KBM-7 (cell line): ENCODE measurements around the gene TRAPPC3L.

Source experiments
- DNase-seq: peaks from one replicate; pipeline ENCODE4 v3.0.0-alpha.2; 2015
- in situ Hi-C: fragments of 300-500 bp; cut with MboI; formaldehyde crosslinking; loops from 2 replicates; pipeline ENCODE4 v1.14.3; 2020; ENCODE audit warnings: low sequenced_read_pairs, low pct_unique_long_range_greater_than_20kb, mixed read lengths

The TRAPPC3L gene

GRCh38 chr6:116561377-116562018 lies 16.0 kb upstream of the TRAPPC3L start:
- DNase-seq = peak; percentile 83
- in situ Hi-C loops = no loop called here

GRCh38 chr6:116560130-116560529 lies 14.6 kb upstream of the TRAPPC3L start:
- DNase-seq = no peak
- in situ Hi-C loops = no loop called here

- in situ Hi-C loops = no loop called here
- no peak for DNase-seq
Observed at GRCh38 chr6:116557893-116558292, 12.4 kb upstream of the TRAPPC3L start.

- in situ Hi-C loops = no loop called here
- no peak for DNase-seq
Observed at GRCh38 chr6:116556814-116557415, 11.4 kb upstream of the TRAPPC3L start.

- DNase-seq = no peak
- in situ Hi-C loops = no loop called here
Observed at GRCh38 chr6:116556065-116556464, 10.6 kb upstream of the TRAPPC3L start.

GRCh38 chr6:116553451-116553850 lies 8.0 kb upstream of the TRAPPC3L start, which contains the start of gene CALHM4:
CALHM4 (plus strand) TSS chr6:116553751; CDS start chr6:116553794, 43 bp downstream.
- in situ Hi-C loops = no loop called here
- no peak for DNase-seq

- no peak for DNase-seq
- in situ Hi-C loops = no loop called here
Observed at GRCh38 chr6:116550796-116551195, 5.3 kb upstream of the TRAPPC3L start.

GRCh38 chr6:116547358-116547757 lies 1.9 kb upstream of the TRAPPC3L start:
- no peak for DNase-seq
- in situ Hi-C loops = no loop called here

GRCh38 chr6:116543149-116543548 lies 2.3 kb downstream of the TRAPPC3L start:
- in situ Hi-C loops = no loop called here
- DNase-seq = no peak

- DNase-seq = no peak
- in situ Hi-C loops = no loop called here
Observed at GRCh38 chr6:116542426-116542825, 3.1 kb downstream of the TRAPPC3L start.

GRCh38 chr6:116536216-116536621 lies 9.3 kb downstream of the TRAPPC3L start:
- DNase-seq = peak; percentile 71
- in situ Hi-C loops = no loop called here

GRCh38 chr6:116535109-116535508 lies 10.4 kb downstream of the TRAPPC3L start:
- DNase-seq = no peak
- in situ Hi-C loops = no loop called here

- in situ Hi-C loops = no loop called here
- peak; percentile 20 for DNase-seq
Observed at GRCh38 chr6:116533233-116533957, 12.1 kb downstream of the TRAPPC3L start.

GRCh38 chr6:116531675-116532570 lies 13.6 kb downstream of the TRAPPC3L start:
- in situ Hi-C loops = no loop called here

GRCh38 chr6:116530436-116530835 lies 15.0 kb downstream of the TRAPPC3L start:
- DNase-seq = no peak
- in situ Hi-C loops = no loop called here

More at GRCh38 chr6:116531675-116532570, 13.6 kb downstream of the TRAPPC3L start:
- DNase-seq = peak; percentile 83

GRCh38 chr6:116529466-116530290 lies 15.8 kb downstream of the TRAPPC3L start:
- in situ Hi-C loops = no loop called here
- DNase-seq = no peak

GRCh38 chr6:116528780-116529179 lies 16.7 kb downstream of the TRAPPC3L start:
- in situ Hi-C loops = no loop called here
- no peak for DNase-seq

- DNase-seq = no peak
- in situ Hi-C loops = no loop called here
Observed at GRCh38 chr6:116528133-116528532, 17.4 kb downstream of the TRAPPC3L start.

GRCh38 chr6:116524236-116524635 lies 21.2 kb downstream of the TRAPPC3L start:
- in situ Hi-C loops = no loop called here

More at GRCh38 chr6:116524236-116524635, 21.2 kb downstream of the TRAPPC3L start:
- no peak for DNase-seq
